ENCODE measurements around the gene DNMT3A.
A peak's percentile ranks its signal among the peaks of the same experiment; 100 is the strongest.

The DNMT3A gene

DNA sequence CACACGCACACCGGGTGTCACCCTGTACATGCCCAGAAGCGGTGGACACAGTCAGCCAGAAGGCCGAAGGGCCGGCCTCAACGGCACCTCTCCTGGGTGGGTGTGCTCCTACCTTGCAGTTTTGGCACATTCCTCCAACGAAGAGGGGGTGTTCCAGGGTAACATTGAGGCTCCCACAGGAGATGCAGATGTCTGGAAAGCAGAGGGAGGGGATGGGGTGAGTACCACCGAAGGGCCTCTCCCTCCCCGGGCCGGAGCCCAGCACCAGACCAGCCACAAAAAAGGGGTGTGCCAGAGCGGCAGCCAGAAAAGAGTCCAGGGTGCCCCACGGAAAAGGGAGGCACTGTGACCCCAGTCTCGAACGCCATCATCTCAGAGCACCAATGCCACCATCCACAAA is 96.6 kb downstream of the DNMT3A start:
- Histone ChIP-seq H3K4me3 (no peak overlapping the region), H3K27ac (no peak overlapping the region), H3K9ac (ENCODE audit: insufficient read length) (no peak overlapping the region), H3K36me3 (ENCODE audit: insufficient read depth, low read length) (peaks cover 90% of the 10 kb centered on the region), H3K9me3 (ENCODE audit: low read depth, low read length) (no peaks in the 10 kb centered on the region)
- no peak for DNase-seq (ENCODE audit: low read depth, low spot score)
- TF ChIP-seq EZH2 (IDR thresholded peaks at IDR 0.05) (no peak), POLR2AphosphoS5 (IDR thresholded peaks at IDR 0.05; ENCODE audit: borderline replicate concordance, low read depth, low read length) (no peak), FOXP2 (optimal IDR thresholded peaks at IDR 0.05; ENCODE audit: control extremely low read depth, extremely low read length, insufficient read depth) (no peak)

GRCh38 chr2:25243995-25244394 is 97.7 kb downstream of the DNMT3A start:
- Histone ChIP-seq H3K9ac (ENCODE audit: insufficient read length) (no peak overlapping the region), H3K4me3 (no peak overlapping the region), H3K27ac (no peak overlapping the region), H3K9me3 (ENCODE audit: low read depth, low read length) (no peaks in the 10 kb centered on the region), H3K36me3 (ENCODE audit: insufficient read depth, low read length) (peaks cover 95% of the 10 kb centered on the region)
- no peak for DNase-seq (ENCODE audit: low read depth, low spot score)
- no peak for TF ChIP-seq EZH2 (IDR thresholded peaks at IDR 0.05)
- TF ChIP-seq POLR2AphosphoS5 (IDR thresholded peaks at IDR 0.05; ENCODE audit: borderline replicate concordance, low read depth, low read length): no peak
- no peak for TF ChIP-seq FOXP2 (optimal IDR thresholded peaks at IDR 0.05; ENCODE audit: control extremely low read depth, extremely low read length, insufficient read depth)

DNA sequence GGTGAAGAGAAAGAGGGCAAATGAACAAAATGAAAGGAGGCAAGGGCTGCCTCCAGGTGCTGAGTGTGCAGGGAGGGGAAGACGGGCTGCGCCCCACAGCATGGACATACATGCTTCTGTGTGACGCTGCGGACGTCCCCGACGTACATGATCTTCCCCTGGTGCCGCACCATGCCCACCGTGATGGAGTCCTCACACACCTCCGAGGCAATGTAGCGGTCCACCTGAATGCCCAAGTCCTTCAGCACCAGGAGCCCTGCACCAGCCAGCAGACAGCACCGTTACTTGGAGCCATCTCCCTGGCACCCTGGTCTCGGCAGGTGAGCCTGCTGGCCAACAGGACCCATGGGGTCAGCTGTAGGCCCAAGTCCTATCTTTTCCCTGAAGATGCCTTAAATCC is 100.3 kb downstream of the DNMT3A start:
- Histone ChIP-seq H3K36me3 (ENCODE audit: insufficient read depth, low read length) (peaks cover 99% of the 10 kb centered on the region), H3K9ac (ENCODE audit: insufficient read length) (no peak overlapping the region), H3K9me3 (ENCODE audit: low read depth, low read length) (no peaks in the 10 kb centered on the region), H3K27ac (no peak overlapping the region), H3K4me3 (no peak overlapping the region)
- no peak for DNase-seq (ENCODE audit: low read depth, low spot score)
- TF ChIP-seq EZH2 (IDR thresholded peaks at IDR 0.05) (no peak), POLR2AphosphoS5 (IDR thresholded peaks at IDR 0.05; ENCODE audit: borderline replicate concordance, low read depth, low read length) (no peak), FOXP2 (optimal IDR thresholded peaks at IDR 0.05; ENCODE audit: control extremely low read depth, extremely low read length, insufficient read depth) (no peak)

GRCh38 chr2:25240636-25241035 is 101.1 kb downstream of the DNMT3A start:
- DNase-seq (ENCODE audit: low read depth, low spot score): no peak
- no peak overlapping the region for H3K27ac ChIP-seq
- H3K4me3 ChIP-seq: no peak overlapping the region
- no peaks in the 10 kb centered on the region for H3K9me3 ChIP-seq (ENCODE audit: low read depth, low read length)
- no peak for TF ChIP-seq POLR2AphosphoS5 (IDR thresholded peaks at IDR 0.05; ENCODE audit: borderline replicate concordance, low read depth, low read length)
- TF ChIP-seq EZH2 (IDR thresholded peaks at IDR 0.05): no peak
- no peak for TF ChIP-seq FOXP2 (optimal IDR thresholded peaks at IDR 0.05; ENCODE audit: control extremely low read depth, extremely low read length, insufficient read depth)
- peaks cover 99% of the 10 kb centered on the region for H3K36me3 ChIP-seq (ENCODE audit: insufficient read depth, low read length)
- no peak overlapping the region for H3K9ac ChIP-seq (ENCODE audit: insufficient read length)

DNA sequence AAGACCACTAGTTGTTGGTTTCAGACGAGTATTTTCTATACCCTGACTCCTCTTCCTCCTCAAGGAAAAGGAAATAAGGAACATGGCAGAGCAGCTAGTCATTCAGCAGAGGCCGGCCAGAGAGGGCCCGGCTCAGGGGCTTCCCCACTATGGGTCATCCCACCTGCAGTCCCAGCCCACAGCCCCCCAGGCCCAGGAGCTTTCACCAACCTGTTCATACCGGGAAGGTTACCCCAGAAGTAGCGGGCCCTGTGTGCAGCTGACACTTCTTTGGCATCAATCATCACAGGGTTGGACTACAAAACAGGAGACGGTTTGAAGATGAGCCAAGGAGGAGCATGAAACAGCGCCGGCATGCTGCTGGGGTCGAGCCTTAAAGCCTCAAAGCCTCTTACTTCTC is 102.8 kb downstream of the DNMT3A start:
- Histone ChIP-seq H3K36me3 (ENCODE audit: insufficient read depth, low read length) (peaks cover 97% of the 10 kb centered on the region), H3K9me3 (ENCODE audit: low read depth, low read length) (no peaks in the 10 kb centered on the region), H3K4me3 (no peak overlapping the region), H3K9ac (ENCODE audit: insufficient read length) (no peak overlapping the region), H3K27ac (no peak overlapping the region)
- no peak for DNase-seq (ENCODE audit: low read depth, low spot score)
- TF ChIP-seq EZH2 (IDR thresholded peaks at IDR 0.05): no peak
- TF ChIP-seq FOXP2 (optimal IDR thresholded peaks at IDR 0.05; ENCODE audit: control extremely low read depth, extremely low read length, insufficient read depth): no peak
- no peak for TF ChIP-seq POLR2AphosphoS5 (IDR thresholded peaks at IDR 0.05; ENCODE audit: borderline replicate concordance, low read depth, low read length)

DNA sequence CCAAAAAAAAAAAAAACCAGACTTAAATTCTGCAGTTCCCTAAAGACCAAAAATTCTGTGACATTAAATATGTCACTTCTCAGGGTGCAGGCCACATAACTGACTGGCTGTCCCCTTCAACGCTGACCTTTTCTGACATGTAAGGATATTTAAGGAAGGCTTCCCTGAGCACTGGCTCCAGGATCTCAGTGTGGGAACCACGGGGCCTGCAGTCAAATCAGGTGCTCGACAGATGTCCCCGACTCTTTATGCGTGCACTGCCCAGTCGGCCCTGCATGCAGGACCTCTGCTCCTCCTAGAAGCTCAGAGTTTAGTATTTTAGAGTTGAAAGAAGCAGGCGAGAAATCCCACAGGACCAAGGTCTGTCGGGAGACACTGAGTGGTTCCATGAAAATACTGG is 104.0 kb downstream of the DNMT3A start:
- Histone ChIP-seq H3K36me3 (ENCODE audit: insufficient read depth, low read length) (peaks cover 94% of the 10 kb centered on the region), H3K9me3 (ENCODE audit: low read depth, low read length) (no peaks in the 10 kb centered on the region), H3K27ac (no peak overlapping the region), H3K4me3 (no peak overlapping the region), H3K9ac (ENCODE audit: insufficient read length) (no peak overlapping the region)
- TF ChIP-seq FOXP2 (optimal IDR thresholded peaks at IDR 0.05; ENCODE audit: control extremely low read depth, extremely low read length, insufficient read depth) (no peak), POLR2AphosphoS5 (IDR thresholded peaks at IDR 0.05; ENCODE audit: borderline replicate concordance, low read depth, low read length) (no peak), EZH2 (IDR thresholded peaks at IDR 0.05) (no peak)
- DNase-seq (ENCODE audit: low read depth, low spot score): no peak

DNA sequence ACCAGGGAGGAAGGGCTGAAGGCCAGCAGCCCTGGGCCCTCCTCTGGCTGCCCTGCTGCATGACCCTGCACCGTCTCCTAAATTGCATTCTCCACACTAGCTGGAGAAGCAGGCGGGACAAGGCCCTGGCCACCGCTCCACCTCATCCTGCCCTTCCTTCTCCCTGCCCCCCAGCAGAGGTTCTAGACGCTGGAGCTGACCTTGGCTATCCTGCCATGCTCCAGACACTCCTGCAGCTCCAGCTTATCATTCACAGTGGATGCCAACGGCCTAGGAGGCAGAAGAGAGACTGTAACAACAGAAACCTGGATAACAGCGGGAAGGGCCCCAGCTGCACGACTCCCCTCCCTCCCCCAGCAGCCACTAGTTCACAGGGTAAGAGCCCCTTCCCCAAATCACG is 105.0 kb downstream of the DNMT3A start:
- Histone ChIP-seq H3K36me3 (ENCODE audit: insufficient read depth, low read length) (peaks cover 94% of the 10 kb centered on the region), H3K4me3 (no peak overlapping the region), H3K9ac (ENCODE audit: insufficient read length) (no peak overlapping the region)

DNA sequence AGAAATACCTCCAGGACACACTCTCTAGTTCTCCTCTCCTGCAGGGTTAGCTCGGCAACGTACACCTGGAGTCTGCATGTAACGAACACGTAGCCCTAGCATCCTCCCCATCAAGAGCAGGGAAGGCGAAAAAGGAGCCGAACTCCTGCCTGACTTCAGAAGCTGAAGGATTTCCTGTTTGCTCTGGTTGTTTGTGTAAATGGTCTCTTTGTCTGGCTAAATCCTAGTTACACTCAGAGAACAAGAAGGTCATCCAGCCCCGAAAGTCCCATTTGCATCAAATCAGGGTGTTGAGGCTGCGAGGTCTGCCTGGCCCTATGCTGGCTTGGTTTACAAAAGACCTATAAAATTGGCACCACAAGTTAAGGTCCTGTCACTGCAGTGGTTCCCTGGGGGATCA is 107.0 kb downstream of the DNMT3A start:
- Histone ChIP-seq H3K36me3 (ENCODE audit: insufficient read depth, low read length) (peaks cover 76% of the 10 kb centered on the region), H3K9ac (ENCODE audit: insufficient read length) (no peak overlapping the region), H3K9me3 (ENCODE audit: low read depth, low read length) (no peaks in the 10 kb centered on the region), H3K27ac (no peak overlapping the region), H3K4me3 (no peak overlapping the region)
- no peak for TF ChIP-seq POLR2AphosphoS5 (IDR thresholded peaks at IDR 0.05; ENCODE audit: borderline replicate concordance, low read depth, low read length)
- no peak for TF ChIP-seq EZH2 (IDR thresholded peaks at IDR 0.05)
- no peak for TF ChIP-seq FOXP2 (optimal IDR thresholded peaks at IDR 0.05; ENCODE audit: control extremely low read depth, extremely low read length, insufficient read depth)
- no peak for DNase-seq (ENCODE audit: low read depth, low spot score)

More for the DNA sequence above, 105.0 kb downstream of the DNMT3A start:
- Histone ChIP-seq H3K9me3 (ENCODE audit: low read depth, low read length) (no peaks in the 10 kb centered on the region), H3K27ac (no peak overlapping the region)
- DNase-seq (ENCODE audit: low read depth, low spot score): no peak
- TF ChIP-seq EZH2 (IDR thresholded peaks at IDR 0.05): no peak
- TF ChIP-seq POLR2AphosphoS5 (IDR thresholded peaks at IDR 0.05; ENCODE audit: borderline replicate concordance, low read depth, low read length): no peak
- TF ChIP-seq FOXP2 (optimal IDR thresholded peaks at IDR 0.05; ENCODE audit: control extremely low read depth, extremely low read length, insufficient read depth): no peak

GRCh38 chr2:25233916-25234605 is 107.7 kb downstream of the DNMT3A start:
- no peak for DNase-seq (ENCODE audit: low read depth, low spot score)
- 0 out of 2 replicates have a peak overlapping the region, but pooled peaks have one; percentile 31 for H3K27ac ChIP-seq
- peaks cover 69% of the 10 kb centered on the region for H3K36me3 ChIP-seq (ENCODE audit: insufficient read depth, low read length)
- H3K9ac ChIP-seq (ENCODE audit: insufficient read length): no peak overlapping the region
- no peak overlapping the region for H3K4me3 ChIP-seq
- TF ChIP-seq FOXP2 (optimal IDR thresholded peaks at IDR 0.05; ENCODE audit: control extremely low read depth, extremely low read length, insufficient read depth) (no peak), POLR2AphosphoS5 (IDR thresholded peaks at IDR 0.05; ENCODE audit: borderline replicate concordance, low read depth, low read length) (no peak), EZH2 (IDR thresholded peaks at IDR 0.05) (no peak)
- H3K9me3 ChIP-seq (ENCODE audit: low read depth, low read length): no peaks in the 10 kb centered on the region
